ENCODE measurements around the gene OR10G2. TPM values are rescaled to one million over a fixed set of nuclear protein-coding genes. Genes with fewer than 3 reads are reported as not detected.

The OR10G2 gene
- total RNA-seq, 1 experiment from 2014 or later, result not detected

DNA sequence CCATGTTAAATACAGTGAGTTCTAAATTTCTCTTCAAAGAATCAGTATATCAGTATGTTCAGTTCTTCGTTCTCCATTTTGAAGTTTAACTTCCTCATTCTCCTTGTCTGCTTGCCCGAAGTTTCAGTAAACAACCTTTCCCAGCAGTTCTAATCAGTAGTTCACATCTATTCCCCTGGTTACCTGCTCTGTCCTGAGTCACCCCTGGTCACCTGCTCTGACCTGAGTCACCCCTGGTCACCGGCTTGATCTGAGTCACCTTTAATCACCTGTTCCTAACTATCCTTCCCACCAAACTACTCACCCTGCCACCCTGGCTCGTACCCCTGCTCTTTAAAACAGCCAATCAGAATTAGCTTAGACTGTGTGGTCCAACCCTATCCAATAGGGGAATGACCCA is 45.4 kb downstream of the OR10G2 start:
- DNase-seq (ENCODE audit: low read depth), result no peak

Other genes with a start within 250 kb of the OR10G2 start
- gene CHD8, start 178.8 kb downstream of the OR10G2 start, total RNA-seq (2014; rRNA removed; shearing (Covaris generic)), result 53.8 and 58.3 TPM in 2 replicates
- 11.8 and 16.6 TPM in 2 replicates for gene RAB2B, start 158.0 kb downstream of the OR10G2 start, total RNA-seq (2014; rRNA removed; shearing (Covaris generic))
- 16.4 and 46.2 TPM in 2 replicates for gene TOX4, start 157.7 kb downstream of the OR10G2 start, total RNA-seq (2014; rRNA removed; shearing (Covaris generic))
- gene METTL3, start 123.6 kb downstream of the OR10G2 start, total RNA-seq (2014; rRNA removed; shearing (Covaris generic)), result 96.6 and 99.7 TPM in 2 replicates
- gene SALL2, start 108.6 kb downstream of the OR10G2 start, total RNA-seq (2014; rRNA removed; shearing (Covaris generic)), result 0.03 TPM in 2 replicates
- gene OR10G3, start 54.9 kb downstream of the OR10G2 start, total RNA-seq (2014; rRNA removed; shearing (Covaris generic)), result not detected in 2 replicates
- not detected in 2 replicates for gene OR4E2, start 18.9 kb upstream of the OR10G2 start, total RNA-seq (2014; rRNA removed; shearing (Covaris generic))
- gene OR4E1, start 38.9 kb upstream of the OR10G2 start, total RNA-seq (2014; rRNA removed; shearing (Covaris generic)), result not detected in 2 replicates